ENCODE results near the gene SLC24A3.

- TF ChIP-seq CTCF (IDR thresholded peaks at IDR 0.05; ENCODE audit: insufficient read depth, low read depth, low read length) (no peak), EZH2 (IDR thresholded peaks at IDR 0.05; ENCODE audit: insufficient read depth, low read length) (no peak)
These were observed 203.3 kb downstream of the SLC24A3 start for GRCh38 chr20:19415786-19416185.

Measured in astrocyte (in vitro differentiated cells and primary cell).